NCI-H1436 treated with DMSO at 0.1 percent for 48 hours (cell line): ENCODE measurements around the gene KPTN.
"Not testable (repeated sequence)": the region's sequence is repeated elsewhere in the genome, so short reads cannot be mapped to it uniquely, and the experiment has no call there.

Source experiments
- DNase-seq: peaks from one replicate; lab custom pipeline; 2025; lab: John Stamatoyannopoulos, UW

KPTN gene

DNA sequence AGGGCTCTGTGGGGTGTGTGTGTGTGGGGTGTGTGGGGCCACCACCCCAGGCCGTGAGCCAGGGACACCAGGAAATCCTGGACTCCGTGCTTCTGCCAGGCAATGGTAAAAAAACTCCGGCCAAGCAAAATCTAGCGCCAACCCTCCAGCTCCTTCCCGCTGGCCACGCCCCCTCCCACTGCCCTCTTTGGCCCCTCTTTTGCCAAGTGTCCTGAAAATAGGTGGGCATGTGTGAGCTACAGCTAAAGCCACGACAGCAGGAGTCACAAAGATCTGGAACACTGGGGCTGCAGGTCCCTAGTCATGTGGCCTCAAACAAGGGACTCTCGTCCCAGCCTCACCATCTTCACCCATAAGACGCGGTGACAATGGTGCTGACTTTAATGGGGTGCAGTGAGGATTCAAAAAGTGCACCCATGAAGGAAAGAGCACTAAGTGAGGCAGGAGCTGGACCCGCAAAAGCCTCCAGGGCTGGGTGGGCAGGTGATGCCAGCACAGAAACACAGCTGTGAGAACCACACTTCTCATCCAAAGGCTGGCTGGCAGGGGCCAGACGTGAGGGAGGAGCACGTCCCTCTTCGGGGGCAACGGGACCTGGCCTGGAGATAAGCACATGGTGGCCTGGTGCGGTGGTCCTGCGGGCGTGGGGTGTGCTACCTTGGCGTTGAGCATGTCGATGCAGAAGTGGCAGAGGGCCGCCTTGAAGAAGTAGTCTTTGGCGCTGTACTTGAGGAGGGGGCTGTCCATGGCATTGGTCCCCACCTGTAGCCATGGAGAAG is 7.5 kb upstream of the KPTN start:
- DNase-seq: no peak

GRCh38 chr19:47490847-47491246 is 6.8 kb upstream of the KPTN start:
- DNase-seq: no peak

GRCh38 chr19:47490031-47490430 is 6.0 kb upstream of the KPTN start:
- DNase-seq: no peak

DNA sequence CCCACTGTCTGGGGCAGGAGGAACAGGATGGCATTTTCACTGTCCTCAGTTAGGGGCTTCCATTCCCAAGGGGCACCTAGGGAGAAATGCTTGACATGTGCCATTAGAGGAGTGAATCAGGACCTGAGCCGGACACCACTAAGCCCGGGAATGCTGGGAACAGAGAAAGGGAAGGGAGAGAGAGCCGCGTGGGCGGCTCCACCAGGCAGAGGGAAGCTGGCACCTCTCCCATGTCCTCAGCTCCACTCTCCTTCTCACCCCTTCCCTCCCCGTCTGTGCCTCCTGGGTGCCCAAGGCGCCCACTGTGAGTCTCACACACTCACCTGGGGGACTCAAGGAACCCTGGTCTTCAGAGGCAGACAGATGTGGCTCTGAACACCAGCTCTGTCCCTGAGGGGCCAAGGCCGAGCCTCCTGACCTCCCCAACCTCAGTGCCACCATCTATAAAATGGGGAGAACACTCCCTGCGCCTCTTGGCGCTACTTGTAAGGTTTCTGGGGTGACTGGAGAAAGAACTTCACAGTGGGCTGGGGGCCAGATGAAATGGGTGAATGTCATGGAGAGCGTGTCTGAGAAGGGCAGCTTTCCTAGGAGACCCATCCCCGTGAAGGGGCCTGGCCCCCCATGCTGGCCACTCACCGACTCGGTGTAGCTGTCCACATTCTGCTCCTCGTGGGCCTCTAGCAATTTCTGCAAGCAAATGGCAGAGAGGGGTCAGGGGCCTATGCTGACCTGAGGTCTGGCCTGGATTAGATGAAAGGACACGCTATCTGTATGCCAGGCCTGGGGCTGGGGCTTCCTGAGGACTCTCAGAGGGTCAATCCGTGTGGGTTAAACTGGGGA is 5.3 kb upstream of the KPTN start:
- no peak for DNase-seq

DNA sequence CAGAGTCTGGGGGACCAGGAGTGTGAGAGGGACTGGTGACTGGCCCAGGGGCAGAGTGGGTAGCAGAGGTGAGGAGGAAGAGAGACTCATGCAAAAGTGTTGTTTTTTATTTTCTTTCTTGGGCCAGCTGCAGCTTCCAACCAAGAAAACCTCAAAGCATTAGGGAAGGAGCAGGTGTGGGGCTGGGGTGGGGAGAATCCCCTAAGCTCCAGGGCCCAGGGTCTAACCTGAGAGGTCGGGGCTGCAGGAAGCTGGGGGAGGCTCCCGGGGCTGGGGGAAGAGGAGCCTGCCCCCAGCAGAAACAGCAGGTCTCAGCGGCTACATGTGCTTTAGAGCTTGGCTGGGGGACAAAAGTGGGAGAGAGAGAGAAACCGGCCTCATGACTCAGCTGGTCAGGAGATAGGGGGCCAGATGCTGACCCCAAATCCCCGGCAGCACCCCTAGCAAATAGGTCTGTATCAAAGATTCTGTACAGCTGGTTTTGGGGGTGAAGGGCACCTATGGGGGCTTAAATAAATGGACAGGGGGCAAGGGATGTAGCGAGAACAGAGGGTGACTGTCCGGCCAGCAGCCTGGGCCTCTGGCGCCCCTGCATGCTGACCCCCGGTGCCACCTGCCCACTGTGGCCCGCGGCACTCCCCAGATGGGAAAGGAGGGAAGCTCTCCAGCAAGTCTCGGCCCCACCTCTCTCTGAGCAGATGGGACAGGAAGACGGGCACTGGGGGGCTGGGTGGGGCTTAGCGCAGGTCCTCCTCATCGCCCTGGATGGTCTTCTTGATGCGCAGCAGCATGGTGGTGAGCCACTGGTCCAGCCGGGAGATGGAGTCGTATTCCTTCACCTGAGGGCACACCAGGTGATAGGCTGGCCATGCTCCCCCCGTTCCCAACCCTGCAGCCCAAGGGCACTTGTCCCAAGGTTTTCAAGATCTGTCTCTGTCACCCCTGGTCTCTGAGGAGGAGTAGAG is 3.8 kb upstream of the KPTN start:
- DNase-seq: no peak

GRCh38 chr19:47486900-47487299 is 2.9 kb upstream of the KPTN start:
- no peak for DNase-seq

- not testable (repeated sequence) for DNase-seq
These were observed 2.2 kb upstream of the KPTN start for GRCh38 chr19:47486220-47486619.

- DNase-seq: no peak
These were observed 1.2 kb upstream of the KPTN start for GRCh38 chr19:47485210-47485609.

DNA sequence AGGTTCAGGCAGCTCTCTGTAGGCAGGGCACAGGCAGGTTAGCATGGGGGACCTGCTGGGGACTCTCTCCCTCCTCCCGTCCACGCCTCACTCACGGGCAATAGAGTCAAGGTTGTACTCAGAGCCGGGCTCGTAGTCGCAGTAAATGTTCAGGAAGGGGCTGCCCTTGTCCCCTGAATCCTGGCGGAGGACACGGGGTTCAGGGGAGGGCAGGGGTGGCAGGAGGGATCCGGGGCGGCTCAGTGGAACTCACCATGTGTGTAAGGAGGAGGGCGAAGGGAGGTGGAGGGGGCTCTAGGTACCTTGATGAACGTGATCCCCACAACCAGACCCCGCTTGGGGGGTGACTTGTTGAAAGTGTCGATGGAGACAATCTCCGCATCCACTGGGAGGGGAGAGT is 819 bp downstream of the KPTN start:
- DNase-seq: no peak

GRCh38 chr19:47481460-47482052 is 2.5 kb downstream of the KPTN start:
- no peak for DNase-seq

DNA sequence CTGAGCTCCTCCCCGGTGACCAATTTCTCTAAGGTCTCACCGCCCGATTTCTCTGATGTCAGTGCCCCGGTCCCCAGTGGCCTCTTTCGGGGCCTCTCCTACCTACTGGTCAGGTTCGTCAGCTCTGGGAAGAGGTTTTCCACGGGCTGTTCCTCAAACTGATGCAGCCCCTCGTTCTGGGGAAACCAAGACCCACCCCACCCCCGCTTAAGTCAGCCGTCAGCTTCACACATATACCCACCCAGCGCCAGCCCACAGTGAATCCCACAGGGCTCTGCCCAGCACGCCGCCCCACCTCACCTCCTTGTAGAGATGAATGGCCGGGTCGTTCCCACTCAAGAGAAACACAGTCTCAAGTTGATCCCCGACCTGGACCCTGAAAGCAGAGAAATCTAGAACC is 3.4 kb downstream of the KPTN start:
- DNase-seq: no peak

DNA sequence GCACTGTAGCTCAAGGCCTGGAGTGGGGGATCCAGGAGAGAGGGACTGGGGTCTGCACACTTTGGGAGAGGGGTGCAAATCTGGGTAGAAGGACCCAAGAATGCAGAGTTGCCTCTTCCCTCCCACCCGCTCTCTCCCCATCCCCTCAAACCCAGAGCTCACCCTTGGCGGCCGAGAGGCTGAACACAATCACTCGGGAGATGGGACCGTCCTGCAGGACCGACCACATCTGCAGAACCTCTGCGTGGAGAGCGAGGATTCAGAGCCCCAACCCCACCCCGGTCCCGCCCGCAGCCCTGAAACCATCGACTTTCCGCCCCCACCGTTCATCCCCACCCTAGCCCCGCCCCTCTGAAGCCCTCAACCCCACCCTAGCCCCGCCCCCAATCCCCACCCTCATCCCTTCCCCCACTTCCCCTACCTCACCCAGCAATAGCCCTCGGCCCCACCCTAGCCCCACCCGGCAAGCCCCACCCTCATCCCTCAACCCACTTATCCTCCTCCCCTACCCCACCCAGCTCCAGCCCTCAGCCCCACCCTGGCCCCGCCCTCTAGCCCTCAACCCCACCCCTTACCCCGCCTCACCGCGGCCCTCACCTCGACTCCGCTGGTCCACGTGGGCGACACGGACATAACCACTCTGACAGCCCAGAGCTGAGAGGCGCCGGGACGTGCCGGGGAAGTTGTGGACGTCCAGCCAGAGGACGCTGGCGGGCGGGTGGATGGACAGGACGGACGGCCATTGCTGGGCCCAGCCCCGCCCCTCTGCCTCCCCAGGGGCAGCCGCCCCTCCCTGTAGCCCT is 4.1 kb downstream of the KPTN start:
- DNase-seq: no peak

GRCh38 chr19:47476438-47476972 is 7.5 kb downstream of the KPTN start:
- DNase-seq: no peak

- no peak for DNase-seq
These were observed 8.6 kb downstream of the KPTN start for GRCh38 chr19:47475465-47475864.

- DNase-seq: no peak
These were observed 10.7 kb downstream of the KPTN start for GRCh38 chr19:47473336-47473735.

DNA sequence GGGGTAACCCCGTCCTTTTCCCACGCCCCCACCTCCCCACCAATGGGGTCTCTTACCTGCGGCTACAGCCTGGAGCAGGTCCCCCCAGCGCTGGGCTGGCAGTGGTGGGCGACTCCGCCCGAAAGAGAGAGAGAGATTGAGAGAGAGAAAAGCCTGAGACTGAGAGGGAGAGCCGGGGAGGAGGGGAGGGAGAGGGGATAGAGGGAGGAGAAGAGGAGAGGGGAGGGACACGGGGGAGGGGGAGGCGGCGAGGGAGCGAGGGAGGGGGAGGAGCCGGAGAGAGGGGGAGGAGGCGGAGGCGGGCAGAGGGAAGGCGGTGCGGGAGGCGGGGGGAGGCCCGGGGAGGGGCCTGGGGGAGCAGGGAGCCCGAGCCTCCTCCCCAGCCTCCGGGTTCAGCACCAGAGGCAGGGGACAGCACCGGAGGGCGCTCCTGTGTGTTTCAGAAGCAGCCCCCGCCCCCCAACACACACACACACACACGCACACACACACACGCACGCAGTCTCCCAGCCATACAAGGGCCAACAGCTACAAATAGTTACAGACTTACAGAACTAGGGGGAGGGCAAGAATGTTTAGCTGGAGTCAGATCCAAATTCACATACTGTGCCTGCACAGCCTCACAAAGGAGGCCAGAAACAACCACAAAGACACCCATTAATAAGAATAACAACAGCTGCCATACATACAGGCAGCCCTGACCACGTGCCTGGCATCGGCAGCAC is 12.1 kb downstream of the KPTN start, which contains the start of gene SLC8A2:
Gene SLC8A2, minus strand, starts transcription at position 161 of the 725 bp plus-strand sequence. CDS start 5,490 bp downstream, outside the sequence.
- DNase-seq: no peak

DNA sequence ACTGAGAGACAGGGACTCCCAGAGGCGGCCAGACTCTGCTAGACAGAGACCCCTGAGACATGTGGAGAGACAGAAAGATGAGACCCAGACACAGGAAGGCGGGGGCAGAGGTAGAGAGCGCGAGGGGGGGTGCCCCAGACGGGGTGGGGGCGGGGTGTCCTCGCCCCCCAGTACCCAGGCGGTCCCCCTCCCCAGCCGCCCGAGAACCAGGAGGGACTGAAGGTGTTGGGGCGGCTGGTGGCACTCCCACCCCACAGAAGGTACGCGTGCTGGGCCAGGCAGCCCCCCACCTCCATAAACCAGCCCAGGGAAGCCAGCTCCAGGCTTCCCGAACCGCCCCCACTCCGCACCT is 12.7 kb downstream of the KPTN start:
- DNase-seq: no peak

DNA sequence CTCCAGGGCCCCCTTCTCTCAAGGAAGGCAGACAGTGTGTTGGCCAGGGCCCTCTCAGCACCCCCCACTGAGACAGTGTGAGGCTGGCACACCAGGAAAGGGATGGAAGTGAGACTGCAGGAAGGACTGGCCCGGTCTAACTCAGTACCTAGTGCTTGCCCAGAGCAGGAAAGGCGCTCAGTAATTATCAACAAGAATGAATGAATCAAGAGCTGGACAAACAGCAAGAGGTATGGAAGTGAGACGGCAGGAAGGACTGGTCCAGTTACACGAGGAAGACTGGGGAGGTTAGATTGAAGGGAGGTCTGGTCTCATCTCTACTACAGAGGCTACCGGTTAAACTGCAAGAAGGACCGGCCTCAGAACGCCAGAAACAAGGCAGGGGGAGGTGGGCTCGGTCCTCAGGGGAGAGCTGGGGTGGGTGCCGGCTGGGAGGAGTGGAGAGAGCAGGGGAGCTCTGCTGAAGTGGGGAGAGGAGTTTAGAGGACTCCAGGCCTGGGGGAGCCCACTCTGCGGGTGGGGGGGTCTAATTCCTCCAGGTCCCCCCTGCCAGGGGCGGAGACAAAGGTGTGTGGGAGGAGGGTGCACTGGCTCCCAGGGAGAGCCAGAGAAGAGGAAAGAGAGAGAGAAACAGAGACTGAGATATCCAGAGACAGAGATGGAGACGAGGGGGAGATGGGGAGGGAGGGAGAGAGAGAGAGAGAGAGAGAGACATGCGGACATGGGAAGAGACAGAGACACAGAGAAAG is 13.4 kb downstream of the KPTN start:
- no peak for DNase-seq

- no peak for DNase-seq
These were observed 14.3 kb downstream of the KPTN start for GRCh38 chr19:47469719-47470118.
